AG04449 (cell line): ENCODE results near the gene CFAP99.

Source experiments
- CTCF ChIA-PET: fragments of 350-600 bp; formaldehyde crosslinking; extraction: SDS; loops from one replicate; lab custom pipeline; 2021; ENCODE audit warnings: antibody characterized with exemption; lab: Yijun Ruan, JAX
- POLR2A ChIA-PET: fragments of 400-600, 350-600 bp; formaldehyde crosslinking; extraction: SDS; loops from one replicate; lab custom pipeline; 2020; ENCODE audit warnings: antibody characterized with exemption, inconsistent platforms; lab: Yijun Ruan, JAX
- DNase-seq: peaks from one replicate; pipeline ENCODE4 v3.0.0-alpha.2; 2010; ENCODE audit warnings: low read depth, low spot score
- H3K4me3 ChIP-seq: 2 replicates; pipeline ENCODE4 v1.5.1; 2011; ENCODE audit warnings: low read depth, mild to moderate bottlenecking, control low read depth, low read length
- TF ChIP-seq, protein P1 (sequence below): IDR thresholded peaks from one replicate; pipeline ENCODE4 v1.5.1; 2011; ENCODE audit warnings: mild to moderate bottlenecking, moderate library complexity, low read length, control low read depth, inconsistent platforms; ENCODE audit not compliant: insufficient read depth; ENCODE audit errors: missing control alignments

CFAP99 gene

GRCh38 chr4:2384245-2384644 is 34.5 kb upstream of the CFAP99 start:
- DNase-seq, result no peak
- ChIA-PET CTCF (no interaction called here), POLR2A (no interaction called here)
- TF ChIP-seq, protein P1, sequence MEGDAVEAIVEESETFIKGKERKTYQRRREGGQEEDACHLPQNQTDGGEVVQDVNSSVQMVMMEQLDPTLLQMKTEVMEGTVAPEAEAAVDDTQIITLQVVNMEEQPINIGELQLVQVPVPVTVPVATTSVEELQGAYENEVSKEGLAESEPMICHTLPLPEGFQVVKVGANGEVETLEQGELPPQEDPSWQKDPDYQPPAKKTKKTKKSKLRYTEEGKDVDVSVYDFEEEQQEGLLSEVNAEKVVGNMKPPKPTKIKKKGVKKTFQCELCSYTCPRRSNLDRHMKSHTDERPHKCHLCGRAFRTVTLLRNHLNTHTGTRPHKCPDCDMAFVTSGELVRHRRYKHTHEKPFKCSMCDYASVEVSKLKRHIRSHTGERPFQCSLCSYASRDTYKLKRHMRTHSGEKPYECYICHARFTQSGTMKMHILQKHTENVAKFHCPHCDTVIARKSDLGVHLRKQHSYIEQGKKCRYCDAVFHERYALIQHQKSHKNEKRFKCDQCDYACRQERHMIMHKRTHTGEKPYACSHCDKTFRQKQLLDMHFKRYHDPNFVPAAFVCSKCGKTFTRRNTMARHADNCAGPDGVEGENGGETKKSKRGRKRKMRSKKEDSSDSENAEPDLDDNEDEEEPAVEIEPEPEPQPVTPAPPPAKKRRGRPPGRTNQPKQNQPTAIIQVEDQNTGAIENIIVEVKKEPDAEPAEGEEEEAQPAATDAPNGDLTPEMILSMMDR, result no peak
- H3K4me3 ChIP-seq, result no peak overlapping the region

- ChIA-PET POLR2A (no interaction called here), CTCF (no interaction called here)
- TF ChIP-seq, protein P1, result no peak
- no peak for DNase-seq
- H3K4me3 ChIP-seq, result no peak overlapping the region
These were observed 33.2 kb upstream of the CFAP99 start for GRCh38 chr4:2385516-2385915.

- no peak for DNase-seq
- H3K4me3 ChIP-seq, result no peak overlapping the region
- TF ChIP-seq, protein P1, result no peak
- POLR2A ChIA-PET, result no interaction called here
- CTCF ChIA-PET, result no interaction called here
These were observed 32.0 kb upstream of the CFAP99 start for GRCh38 chr4:2386717-2387116.

GRCh38 chr4:2387218-2387617 is 31.5 kb upstream of the CFAP99 start:
- TF ChIP-seq, protein P1, result no peak
- H3K4me3 ChIP-seq, result no peak overlapping the region
- POLR2A ChIA-PET, result no interaction called here
- DNase-seq, result no peak
- CTCF ChIA-PET, result no interaction called here

DNA sequence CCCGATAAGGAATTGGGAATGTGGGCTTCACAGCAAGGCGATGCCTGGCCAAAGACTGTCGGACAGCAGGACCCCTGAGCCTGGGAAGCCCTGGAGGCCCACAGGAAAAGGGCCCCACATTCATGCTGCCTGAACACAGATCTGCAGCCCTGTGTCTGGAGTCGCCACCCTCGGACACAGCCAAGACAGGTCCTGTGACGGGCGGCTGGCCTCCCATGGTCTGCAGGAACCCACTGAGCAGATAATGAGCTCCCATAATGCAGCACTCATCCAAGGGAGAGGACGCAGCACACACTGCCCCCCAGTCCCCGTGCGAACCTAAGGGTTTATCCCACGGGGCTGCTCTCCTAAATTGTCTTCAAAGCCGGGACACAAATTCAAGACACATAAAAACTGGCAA is 30.9 kb upstream of the CFAP99 start:
- TF ChIP-seq, protein P1, result no peak
- H3K4me3 ChIP-seq, result no peak overlapping the region
- DNase-seq, result no peak
- ChIA-PET CTCF (no interaction called here), POLR2A (no interaction called here)

- ChIA-PET POLR2A (no interaction called here), CTCF (no interaction called here)
- TF ChIP-seq, protein P1, result no peak
- no peak for DNase-seq
- H3K4me3 ChIP-seq, result no peak overlapping the region
These were observed 30.1 kb upstream of the CFAP99 start for GRCh38 chr4:2388429-2389182.
